GM21515 (cell line): Measurements from ENCODE around the gene PTPN14.
"Not testable (repeated sequence)": the region's sequence is repeated elsewhere in the genome, so short reads cannot be mapped to it uniquely, and the experiment has no call there.

ENCODE experiments used
- ATAC-seq: cut with Tn5 transposase; IDR thresholded peaks from one replicate; pipeline ENCODE4 v1.9.1; 2021; ENCODE audit not compliant: unreplicated experiment

The PTPN14 gene

GRCh38 chr1:214404154-214404553 lies 147.2 kb downstream of the PTPN14 start:
- no peak for ATAC-seq

- ATAC-seq, result no peak
Measured at GRCh38 chr1:214403431-214403830, 148.0 kb downstream of the PTPN14 start.

GRCh38 chr1:214402613-214403083 lies 148.8 kb downstream of the PTPN14 start:
- ATAC-seq, result no peak

GRCh38 chr1:214401666-214402065 lies 149.7 kb downstream of the PTPN14 start:
- no peak for ATAC-seq

- ATAC-seq, result no peak
Measured at GRCh38 chr1:214400131-214400530, 151.3 kb downstream of the PTPN14 start.

- no peak for ATAC-seq
Measured at GRCh38 chr1:214398490-214398889, 152.9 kb downstream of the PTPN14 start.

- no peak for ATAC-seq
Measured at GRCh38 chr1:214397497-214397896, 153.9 kb downstream of the PTPN14 start.

- ATAC-seq, result no peak
Measured at GRCh38 chr1:214396330-214396729, 155.1 kb downstream of the PTPN14 start.

- not testable (repeated sequence) for ATAC-seq
Measured at GRCh38 chr1:214394569-214394968, 156.8 kb downstream of the PTPN14 start.

- ATAC-seq, result no peak
Measured at GRCh38 chr1:214393086-214393485, 158.3 kb downstream of the PTPN14 start.

- no peak for ATAC-seq
Measured at GRCh38 chr1:214391873-214392645, 159.3 kb downstream of the PTPN14 start.

GRCh38 chr1:214389734-214390133 lies 161.7 kb downstream of the PTPN14 start:
- no peak for ATAC-seq

- ATAC-seq, result no peak
Measured at GRCh38 chr1:214386747-214387146, 164.7 kb downstream of the PTPN14 start.

- no peak for ATAC-seq
Measured at GRCh38 chr1:214386333-214386732, 165.1 kb downstream of the PTPN14 start.

- no peak for ATAC-seq
Measured at GRCh38 chr1:214385428-214385827, 166.0 kb downstream of the PTPN14 start.

GRCh38 chr1:214384373-214385079 lies 166.9 kb downstream of the PTPN14 start:
- ATAC-seq, result no peak

- ATAC-seq, result no peak
Measured at GRCh38 chr1:214383381-214384372, 167.7 kb downstream of the PTPN14 start.

GRCh38 chr1:214380986-214381695 lies 170.3 kb downstream of the PTPN14 start:
- no peak for ATAC-seq

GRCh38 chr1:214380396-214380795 lies 171.0 kb downstream of the PTPN14 start:
- no peak for ATAC-seq

- ATAC-seq, result no peak
Measured at GRCh38 chr1:214379236-214379970, 172.0 kb downstream of the PTPN14 start.
